ENCODE results near the gene PDS5A.

DNA sequence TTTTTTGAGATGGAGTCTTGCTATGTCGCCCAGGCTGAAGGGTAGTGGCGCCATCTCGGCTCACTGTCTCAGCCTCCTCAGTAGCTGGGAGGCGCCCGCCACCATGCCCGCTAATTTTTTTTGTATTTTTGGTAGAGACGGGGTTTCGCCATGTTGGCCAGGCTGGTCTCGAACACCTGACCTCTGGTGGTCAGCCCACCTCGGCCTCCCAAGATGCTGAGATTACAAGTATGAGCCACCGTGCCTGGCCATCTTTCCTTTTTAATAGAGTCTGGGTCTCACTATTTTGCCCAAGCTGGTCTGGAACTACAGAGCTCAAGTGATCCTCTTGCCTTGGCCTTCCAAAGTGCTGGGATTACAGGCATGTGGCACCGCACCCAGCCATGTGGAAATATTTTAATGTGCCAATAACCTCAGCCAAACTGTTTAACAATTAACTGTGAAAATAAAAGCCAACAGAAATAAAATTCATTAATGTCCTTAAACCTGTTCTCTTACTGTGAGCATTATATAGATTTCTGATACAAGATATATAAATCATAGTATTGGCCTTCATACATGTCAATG lies 16.3 kb downstream of the PDS5A start:
- TF ChIP-seq, protein P1, sequence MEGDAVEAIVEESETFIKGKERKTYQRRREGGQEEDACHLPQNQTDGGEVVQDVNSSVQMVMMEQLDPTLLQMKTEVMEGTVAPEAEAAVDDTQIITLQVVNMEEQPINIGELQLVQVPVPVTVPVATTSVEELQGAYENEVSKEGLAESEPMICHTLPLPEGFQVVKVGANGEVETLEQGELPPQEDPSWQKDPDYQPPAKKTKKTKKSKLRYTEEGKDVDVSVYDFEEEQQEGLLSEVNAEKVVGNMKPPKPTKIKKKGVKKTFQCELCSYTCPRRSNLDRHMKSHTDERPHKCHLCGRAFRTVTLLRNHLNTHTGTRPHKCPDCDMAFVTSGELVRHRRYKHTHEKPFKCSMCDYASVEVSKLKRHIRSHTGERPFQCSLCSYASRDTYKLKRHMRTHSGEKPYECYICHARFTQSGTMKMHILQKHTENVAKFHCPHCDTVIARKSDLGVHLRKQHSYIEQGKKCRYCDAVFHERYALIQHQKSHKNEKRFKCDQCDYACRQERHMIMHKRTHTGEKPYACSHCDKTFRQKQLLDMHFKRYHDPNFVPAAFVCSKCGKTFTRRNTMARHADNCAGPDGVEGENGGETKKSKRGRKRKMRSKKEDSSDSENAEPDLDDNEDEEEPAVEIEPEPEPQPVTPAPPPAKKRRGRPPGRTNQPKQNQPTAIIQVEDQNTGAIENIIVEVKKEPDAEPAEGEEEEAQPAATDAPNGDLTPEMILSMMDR (IDR thresholded peaks at IDR 0.05): no peak
- no peak for TF ChIP-seq POLR2A (IDR thresholded peaks at IDR 0.05)
- no peak for TF ChIP-seq POLR2AphosphoS5 (IDR thresholded peaks at IDR 0.05; ENCODE audit: insufficient read depth in 1 of 2, low read depth in 1 of 2)

Measured in vagina (tissue), 2 donors.